ENCODE data around the gene SLIT1.

Gene SLIT1

GRCh38 chr10:97207756-97208346, 22.1 kb upstream of the SLIT1 start:
- H4K20me1 ChIP-seq (ENCODE audit: insufficient read depth, low read length), result no peaks in the 10 kb centered on the region
- no peaks in the 10 kb centered on the region for H3F3A ChIP-seq (ENCODE audit: insufficient read depth, low read length)
- H3K9me3 ChIP-seq (ENCODE audit: low read length), result no peaks in the 10 kb centered on the region
- no peak overlapping the region for H3K9ac ChIP-seq (ENCODE audit: low read length)
- H3K27me3 ChIP-seq (ENCODE audit: insufficient read depth, low read length), result no peaks in the 10 kb centered on the region
- H2AFZ ChIP-seq (ENCODE audit: low read length), result no peak overlapping the region
- H3K27ac ChIP-seq (ENCODE audit: low read depth, low read length, poor library complexity, severe bottlenecking), result peak overlapping the region; percentile 79
- no peaks in the 10 kb centered on the region for H3K36me3 ChIP-seq (ENCODE audit: insufficient read depth, low read length)
- peak overlapping the region; percentile 8; the same call in 1 of the 2 replicates for H3K4me2 ChIP-seq (ENCODE audit: low read length)
- TF ChIP-seq EZH2 (IDR thresholded peaks at IDR 0.05; ENCODE audit: borderline replicate concordance, low read length), result no peak
- TF ChIP-seq, protein P1, sequence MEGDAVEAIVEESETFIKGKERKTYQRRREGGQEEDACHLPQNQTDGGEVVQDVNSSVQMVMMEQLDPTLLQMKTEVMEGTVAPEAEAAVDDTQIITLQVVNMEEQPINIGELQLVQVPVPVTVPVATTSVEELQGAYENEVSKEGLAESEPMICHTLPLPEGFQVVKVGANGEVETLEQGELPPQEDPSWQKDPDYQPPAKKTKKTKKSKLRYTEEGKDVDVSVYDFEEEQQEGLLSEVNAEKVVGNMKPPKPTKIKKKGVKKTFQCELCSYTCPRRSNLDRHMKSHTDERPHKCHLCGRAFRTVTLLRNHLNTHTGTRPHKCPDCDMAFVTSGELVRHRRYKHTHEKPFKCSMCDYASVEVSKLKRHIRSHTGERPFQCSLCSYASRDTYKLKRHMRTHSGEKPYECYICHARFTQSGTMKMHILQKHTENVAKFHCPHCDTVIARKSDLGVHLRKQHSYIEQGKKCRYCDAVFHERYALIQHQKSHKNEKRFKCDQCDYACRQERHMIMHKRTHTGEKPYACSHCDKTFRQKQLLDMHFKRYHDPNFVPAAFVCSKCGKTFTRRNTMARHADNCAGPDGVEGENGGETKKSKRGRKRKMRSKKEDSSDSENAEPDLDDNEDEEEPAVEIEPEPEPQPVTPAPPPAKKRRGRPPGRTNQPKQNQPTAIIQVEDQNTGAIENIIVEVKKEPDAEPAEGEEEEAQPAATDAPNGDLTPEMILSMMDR (IDR thresholded peaks at IDR 0.05; ENCODE audit: low read length), result no peak
- peaks cover 18% of the 10 kb centered on the region for H3K4me1 ChIP-seq (ENCODE audit: insufficient read depth, low read length, severe bottlenecking)
- H3K79me2 ChIP-seq (ENCODE audit: insufficient read depth, low read length), result no peaks in the 10 kb centered on the region
- no peak overlapping the region for H3K4me3 ChIP-seq (ENCODE audit: low read depth, low read length, poor library complexity, severe bottlenecking)
- no peaks in the 10 kb centered on the region for H3K9me2 ChIP-seq (ENCODE audit: low read depth, low read length)

- Histone ChIP-seq H3K79me2 (ENCODE audit: insufficient read depth, low read length) (no peaks in the 10 kb centered on the region), H3K27ac (ENCODE audit: low read depth, low read length, poor library complexity, severe bottlenecking) (peak overlapping the region; percentile 79), H3K4me1 (ENCODE audit: insufficient read depth, low read length, severe bottlenecking) (peaks cover 19% of the 10 kb centered on the region), H3K9ac (ENCODE audit: low read length) (no peak overlapping the region; the same call in 1 of the 2 replicates), H3K36me3 (ENCODE audit: insufficient read depth, low read length) (no peaks in the 10 kb centered on the region), H3F3A (ENCODE audit: insufficient read depth, low read length) (no peaks in the 10 kb centered on the region), H3K27me3 (ENCODE audit: insufficient read depth, low read length) (no peaks in the 10 kb centered on the region), H3K9me2 (ENCODE audit: low read depth, low read length) (no peaks in the 10 kb centered on the region), H3K9me3 (ENCODE audit: low read length) (no peaks in the 10 kb centered on the region), H3K4me3 (ENCODE audit: low read depth, low read length, poor library complexity, severe bottlenecking) (no peak overlapping the region), H4K20me1 (ENCODE audit: insufficient read depth, low read length) (no peaks in the 10 kb centered on the region), H3K4me2 (ENCODE audit: low read length) (peak overlapping the region; percentile 8; the same call in 1 of the 2 replicates), H2AFZ (ENCODE audit: low read length) (no peak overlapping the region)
- TF ChIP-seq, protein P1 (IDR thresholded peaks at IDR 0.05; ENCODE audit: low read length), result no peak
- TF ChIP-seq EZH2 (IDR thresholded peaks at IDR 0.05; ENCODE audit: borderline replicate concordance, low read length), result no peak
These were observed 21.4 kb upstream of the SLIT1 start for GRCh38 chr10:97207131-97207530.

DNA sequence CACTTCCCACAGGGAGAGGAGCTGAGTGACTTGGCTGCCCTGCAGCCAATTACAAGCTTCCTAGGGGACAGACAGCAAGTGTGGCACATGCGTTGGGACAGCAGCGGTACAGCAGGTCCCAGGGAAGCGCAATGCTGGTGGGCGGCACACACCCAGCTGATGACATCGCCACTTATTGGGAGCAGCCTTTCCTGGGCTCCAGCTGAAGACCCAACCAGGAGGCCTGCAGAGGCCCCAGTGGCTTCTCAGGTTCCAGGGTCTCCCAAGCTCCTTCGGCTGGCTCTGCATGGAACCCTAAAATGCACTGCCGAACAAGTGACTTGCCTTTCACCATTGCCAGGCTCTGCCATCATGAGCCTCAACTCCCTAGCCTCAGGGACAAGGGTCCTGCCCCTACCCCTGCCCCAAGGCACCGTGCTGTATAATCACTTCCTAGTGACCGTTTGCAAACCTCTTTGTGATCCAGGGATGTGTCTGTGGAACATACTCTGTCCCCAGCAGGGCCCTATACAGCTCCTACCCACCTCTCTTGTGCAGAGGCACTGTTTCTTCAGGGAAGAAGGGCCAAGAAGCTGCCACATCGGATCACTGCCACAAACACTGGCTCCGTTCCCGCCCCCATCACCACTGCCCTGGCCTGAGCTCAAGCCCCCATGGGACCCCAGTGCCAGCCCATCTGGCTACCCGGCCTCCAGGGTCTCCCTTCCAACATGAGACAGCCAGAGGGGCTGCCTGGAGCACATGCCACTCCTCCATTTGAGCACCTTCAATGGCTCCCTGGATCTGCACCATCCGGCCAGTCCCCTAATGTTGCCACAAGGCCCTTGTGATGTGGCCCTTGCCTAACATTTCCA, 19.3 kb upstream of the SLIT1 start:
- no peaks in the 10 kb centered on the region for H3K9me3 ChIP-seq (ENCODE audit: low read length)
- H3K4me3 ChIP-seq (ENCODE audit: low read depth, low read length, poor library complexity, severe bottlenecking), result no peak overlapping the region
- no peak overlapping the region for H3K4me2 ChIP-seq (ENCODE audit: low read length)
- peaks cover 40% of the 10 kb centered on the region for H3K4me1 ChIP-seq (ENCODE audit: insufficient read depth, low read length, severe bottlenecking)
- no peaks in the 10 kb centered on the region for H3K36me3 ChIP-seq (ENCODE audit: insufficient read depth, low read length)
- H3K79me2 ChIP-seq (ENCODE audit: insufficient read depth, low read length), result no peaks in the 10 kb centered on the region
- H3K27me3 ChIP-seq (ENCODE audit: insufficient read depth, low read length), result no peaks in the 10 kb centered on the region
- H3K9ac ChIP-seq (ENCODE audit: low read length), result no peak overlapping the region
- no peaks in the 10 kb centered on the region for H3K9me2 ChIP-seq (ENCODE audit: low read depth, low read length)
- H2AFZ ChIP-seq (ENCODE audit: low read length), result no peak overlapping the region
- no peaks in the 10 kb centered on the region for H3F3A ChIP-seq (ENCODE audit: insufficient read depth, low read length)
- TF ChIP-seq EZH2 (IDR thresholded peaks at IDR 0.05; ENCODE audit: borderline replicate concordance, low read length), result no peak
- TF ChIP-seq, protein P1 (IDR thresholded peaks at IDR 0.05; ENCODE audit: low read length), result no peak
- H4K20me1 ChIP-seq (ENCODE audit: insufficient read depth, low read length), result no peaks in the 10 kb centered on the region
- H3K27ac ChIP-seq (ENCODE audit: low read depth, low read length, poor library complexity, severe bottlenecking), result no peak overlapping the region
